K562 (cell line): ENCODE data around the gene EIPR1. TPM values are rescaled to one million over a fixed set of nuclear protein-coding genes. Genes with fewer than 3 reads are reported as not detected.

Experiments
- ATAC-seq: fragments of 200-7000 bp; cut with Tn5 transposase; 3 replicates; pipeline ENCODE4 v1.9.1; 2020; ENCODE audit warnings: moderate library complexity
- BruUV-seq: library from RNA; stranded (reverse); fragments of 400-500 nt; replicated peaks from 2 replicates; lab custom pipeline; 2021; lab: Mats Ljungman, UMichigan
- CTCF ChIA-PET: fragments of 300-600 bp; formaldehyde crosslinking; extraction: SDS; loops from one replicate; lab custom pipeline; 2021; ENCODE audit warnings: low intra/inter-chr PET ratio; lab: Yijun Ruan, JAX
- POLR2A ChIA-PET: fragments of 300-600, 350-650 bp; sonication (Branson Sonifier 250); formaldehyde crosslinking; extraction: SDS; loops from one replicate; lab custom pipeline; 2021; ENCODE audit warnings: antibody characterized with exemption, inconsistent platforms; lab: Yijun Ruan, JAX
- DNase-seq, 4 experiments: peaks; one replicate each; pipeline versions ENCODE4 v3.0.0 to v3.0.0-alpha.2; 2011 to 2018; ENCODE audit warnings: low spot score in 3 of 4, mixed read lengths in 3 of 4; ENCODE audit errors: extremely low read depth in 1 of 4
- FAIRE-seq: peaks from 2 replicates; lab custom pipeline; 2011; peaks lifted over from hg19 to GRCh38; lab: Jason Lieb, UNC
- H2AFZ ChIP-seq: 2 replicates; pipeline ENCODE4 v1.6.0; 2011; ENCODE audit warnings: low read depth, low read length, control low read depth, inconsistent platforms
- H3K27ac ChIP-seq: fragments of 200-600 bp; 3 replicates; pipeline ENCODE4 v1.8.0; 2011; ENCODE audit warnings: low read depth, mild to moderate bottlenecking, control low read depth, inconsistent platforms, low read length, moderate library complexity, mixed read lengths; ENCODE audit errors: extremely low read depth
- H3K27me3 ChIP-seq, 2 experiments: fragments of 300-600 bp in 1 of 2; 2 replicates in 1 of 2; 3 replicates in 1 of 2; pipeline versions ENCODE4 v1.6.0 to v1.8.0; 2011; ENCODE audit warnings: inconsistent platforms in 2 of 2, low read length in 2 of 2, mild to moderate bottlenecking in 1 of 2, mixed read lengths in 1 of 2, moderate library complexity in 1 of 2; ENCODE audit not compliant: control insufficient read depth in 2 of 2, insufficient read depth in 2 of 2
- H3K36me3 ChIP-seq: fragments of 300-600 bp; 3 replicates; pipeline ENCODE4 v1.8.0; 2011; ENCODE audit warnings: mild to moderate bottlenecking, low read length, inconsistent platforms; ENCODE audit not compliant: control insufficient read depth, insufficient read depth
- H3K4me1 ChIP-seq, 2 experiments: fragments of 200-600 bp in 1 of 2; replicated peaks in 1 of 2; 2 replicates in 1 of 2; 3 replicates in 1 of 2; pipeline versions ENCODE4 v1.5.1 to v1.8.0; 2011; ENCODE audit warnings: inconsistent platforms in 2 of 2, low read length in 2 of 2, mild to moderate bottlenecking in 1 of 2, mixed read lengths in 1 of 2, moderate library complexity in 1 of 2; ENCODE audit not compliant: control insufficient read depth in 2 of 2, insufficient read depth in 2 of 2
- H3K4me2 ChIP-seq: 2 replicates; pipeline ENCODE4 v1.6.1; 2011; ENCODE audit warnings: low read length, control low read depth, inconsistent platforms, mixed read lengths; ENCODE audit not compliant: insufficient read depth
- H3K4me3 ChIP-seq: fragments of 200-600 bp; sonication (generic), shearing (Covaris generic); 2 replicates; pipeline ENCODE4 v1.5.1; 2016; ENCODE audit warnings: control low read depth, inconsistent platforms
- H3K79me2 ChIP-seq: fragments of 200-600 bp; 3 replicates; pipeline ENCODE4 v1.8.0; 2011; ENCODE audit warnings: low read length, inconsistent platforms; ENCODE audit not compliant: control insufficient read depth, insufficient read depth
- H3K9ac ChIP-seq, 2 experiments: 2 replicates each; pipeline versions ENCODE4 v1.6.0 to v1.6.1; 2011; ENCODE audit warnings: low read depth in 2 of 2, low read length in 2 of 2, control low read depth in 1 of 2, inconsistent platforms in 1 of 2, mild to moderate bottlenecking in 1 of 2, mixed read lengths in 1 of 2; ENCODE audit not compliant: insufficient read depth in 1 of 2
- H3K9me1 ChIP-seq: one replicate; pipeline ENCODE4 v1.6.0; 2011; ENCODE audit warnings: inconsistent platforms, mild to moderate bottlenecking, low read length, moderate library complexity; ENCODE audit not compliant: control insufficient read depth, insufficient read depth
- H3K9me3 ChIP-seq: replicated peaks from 2 replicates; pipeline ENCODE4 v1.5.1; 2011; ENCODE audit warnings: low read depth, low read length, inconsistent platforms; ENCODE audit not compliant: control insufficient read depth, insufficient read depth
- H4K20me1 ChIP-seq: replicated peaks from 2 replicates; pipeline ENCODE4 v1.6.1; 2011; ENCODE audit warnings: low read length, inconsistent platforms, mixed read lengths; ENCODE audit not compliant: control insufficient read depth, insufficient read depth
- KAT7 ChIP-seq: sonication (generic); formaldehyde crosslinking; IDR thresholded peaks from 2 replicates; pipeline ENCODE4 v1.8.0; 2022; ENCODE audit warnings: missing genetic modification reagents, mild to moderate bottlenecking, borderline replicate concordance
- RBFOX2 ChIP-seq: fragments of 200-400 bp; formaldehyde crosslinking; IDR thresholded peaks from 2 replicates; pipeline ENCODE4 v1.6.1; 2017; ENCODE audit warnings: low read depth, mild to moderate bottlenecking, low read length, moderate library complexity
- RFX5 ChIP-seq: IDR thresholded peaks from 2 replicates; pipeline ENCODE4 v1.6.1; 2011; ENCODE audit warnings: low read depth, mild to moderate bottlenecking, improper control_type of control experiment, low read length
- SREBF1 ChIP-seq: fragments of 150-350 bp; IDR thresholded peaks from 2 replicates; pipeline ENCODE4 v1.6.1; 2014; ENCODE audit warnings: antibody characterized with exemption, low read depth, low read length, borderline replicate concordance
- TGIF2 ChIP-seq: sonication (generic); formaldehyde crosslinking; IDR thresholded peaks from 2 replicates; pipeline ENCODE4 v1.8.1; 2022; ENCODE audit warnings: mild to moderate bottlenecking, missing genetic modification reagents, moderate library complexity
- XRCC4 ChIP-seq: IDR thresholded peaks from one replicate; pipeline ENCODE4 v1.6.1; 2011; ENCODE audit not compliant: insufficient read depth, insufficient read length; ENCODE audit errors: extremely low read depth
- ZNF140 ChIP-seq: fragments of 250-450 bp; sonication (Bioruptor Pico); IDR thresholded peaks from 2 replicates; pipeline ENCODE4 v1.8.0; 2021; ENCODE audit warnings: moderate library complexity, mild to moderate bottlenecking, inconsistent platforms
- ZNF239 ChIP-seq: fragments of 250-450 bp; sonication (Bioruptor Pico); IDR thresholded peaks from 2 replicates; pipeline ENCODE4 v1.4.0; 2020; ENCODE audit warnings: mild to moderate bottlenecking
- WGBS: fragments of 100-300 bp; shearing (Covaris generic); methylation state at CpG from one replicate; pipeline ENCODE4 v1.1.6; 2016; ENCODE audit warnings: low coverage, mixed read lengths; ENCODE audit not compliant: insufficient coverage; ENCODE audit errors: missing lambda C conversion rate; 5-methylcytosine and 5-hydroxymethylcytosine counted together
- in situ Hi-C: fragments of 300-500 bp; cut with MboI; formaldehyde crosslinking; loops from 4 replicates; pipeline ENCODE4 v1.15.0; 2018; ENCODE audit warnings: inconsistent platforms, mixed read lengths
- intact Hi-C: fragments of 100-400 bp; cut with micrococcal nuclease; formaldehyde crosslinking; loops from 2 replicates; pipeline ENCODE4 v1.14.2; 2022
- polyA plus RNA-seq, 8 experiments: library from polyadenylated mRNA; depleted of rRNA in 4 of 8; stranded (reverse) in 5 of 8; unstranded in 3 of 8; fragments of >200 nt; fragmentation: Nextera tagmentation in 2 of 8; fragmentation: Illumina TruSeq in 1 of 8; extraction: Ambion mirVana in 2 of 8; extraction: Trizol in 1 of 8; gene quantifications; 2 replicates each; pipeline versions ENCODE4 v1.2.1 to v1.2.3, GENCODE V29; 2011 to 2014; ENCODE audit warnings: inconsistent platforms in 1 of 8, missing spikeins in 1 of 8
- total RNA-seq, 7 experiments: library from RNA; depleted of rRNA in 6 of 7; stranded (reverse); fragments of >200 nt in 6 of 7; fragmentation: Illumina TruSeq in 2 of 7; extraction: Trizol in 2 of 7; gene quantifications; 2 replicates each; pipeline versions ENCODE4 v1.2.1 to v1.2.3, GENCODE V29; 2011 to 2021; ENCODE audit warnings: low replicate concordance in 1 of 7
- TF ChIP-seq, protein P1 (sequence below): fragments of 450-650 bp; IDR thresholded peaks from 2 replicates; pipeline ENCODE4 v1.6.1; 2016; ENCODE audit warnings: low read depth
- TF ChIP-seq, protein P2 (sequence below): fragments of 450-650 bp; IDR thresholded peaks from 2 replicates; pipeline ENCODE4 v1.6.1; 2017; ENCODE audit warnings: antibody characterized with exemption, mild to moderate bottlenecking

Gene EIPR1
- total and polyA plus RNA-seq, 9 of the 15 experiments (the other 6 are each of a cell fraction or from before 2014, with no cell fraction given): 19.9 to 54.4 (median 35.9) TPM

DNA sequence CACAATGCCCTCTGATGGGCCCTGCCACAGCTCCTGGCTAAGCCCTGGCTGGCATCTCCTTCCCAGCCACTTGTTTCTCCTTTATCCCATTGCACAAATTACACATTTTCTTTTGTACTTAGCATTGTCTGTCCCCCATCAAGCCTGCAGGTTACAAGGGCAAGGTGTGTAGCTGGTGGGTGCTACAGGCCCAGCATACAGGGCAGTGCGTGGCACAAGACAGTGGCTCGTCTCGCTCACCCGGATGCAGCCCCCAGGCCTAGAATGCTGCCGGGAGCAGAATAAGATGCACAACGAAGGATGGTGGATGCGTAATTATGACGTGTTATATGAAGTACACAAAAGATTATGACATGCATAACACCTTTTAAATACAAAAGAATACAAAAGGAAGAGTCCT lies 87.6 kb downstream of the EIPR1 start (continued):
- TF ChIP-seq TGIF2 (CRISPR knock-in tag) (no peak), RFX5 (no peak), RBFOX2 (no peak), KAT7 (CRISPR knock-in tag) (no peak), XRCC4 (no peak)

DNA sequence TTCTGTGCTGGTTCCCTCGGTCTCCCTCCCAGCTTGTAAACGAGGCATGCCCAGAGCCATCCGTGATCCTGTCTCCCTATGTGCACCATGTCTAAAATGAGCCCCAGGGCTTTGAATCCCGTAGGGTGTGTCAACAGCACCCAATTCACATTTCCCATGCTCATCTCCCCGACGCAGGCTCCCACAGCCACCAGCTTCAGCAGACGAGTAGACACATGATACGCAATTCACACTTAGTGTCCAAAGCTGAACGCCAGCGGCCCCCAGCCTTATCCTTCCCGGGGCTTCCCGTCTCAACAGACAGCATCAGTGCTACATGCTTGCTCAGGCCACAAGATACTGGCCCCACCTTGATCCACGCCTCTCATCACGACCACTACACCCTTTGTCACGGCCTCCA lies 88.1 kb downstream of the EIPR1 start:
- H4K20me1 ChIP-seq: 0 out of 2 replicates have a peak, but pooled peaks cover 3% of the 10 kb centered on the region
- FAIRE-seq (no peak), DNase-seq (no peak), ATAC-seq (no peak)
- POLR2A ChIA-PET: no interaction called here
- no peaks in the 10 kb centered on the region for H3K27me3 ChIP-seq
- CTCF ChIA-PET: no interaction called here
- no peak overlapping the region for H3K27ac ChIP-seq
- H3K36me3 ChIP-seq: no peaks in the 10 kb centered on the region
- no peaks in the 10 kb centered on the region for H3K9me1 ChIP-seq
- no TSS peak for BruUV-seq
- WGBS: 87% methylated on average over 15 of the region's 15 CpGs
- H2AFZ ChIP-seq: no peak overlapping the region
- H3K4me1 ChIP-seq: no peaks in the 10 kb centered on the region; a peak in 2 of 5 replicates
- H3K4me2 ChIP-seq: no peak overlapping the region
- in situ Hi-C loops: no loop called here
- intact Hi-C loops: no loop called here
- no peak overlapping the region for H3K9ac ChIP-seq
- 0 out of 3 replicates have a peak, but pooled peaks cover 2% of the 10 kb centered on the region for H3K79me2 ChIP-seq
- H3K9me3 ChIP-seq: peaks cover 1% of the 10 kb centered on the region
- no peak overlapping the region for H3K4me3 ChIP-seq
- TF ChIP-seq ZNF239 (CRISPR knock-in tag) (no peak), ZNF140 (no peak), SREBF1 (no peak)
- TF ChIP-seq, protein P1, sequence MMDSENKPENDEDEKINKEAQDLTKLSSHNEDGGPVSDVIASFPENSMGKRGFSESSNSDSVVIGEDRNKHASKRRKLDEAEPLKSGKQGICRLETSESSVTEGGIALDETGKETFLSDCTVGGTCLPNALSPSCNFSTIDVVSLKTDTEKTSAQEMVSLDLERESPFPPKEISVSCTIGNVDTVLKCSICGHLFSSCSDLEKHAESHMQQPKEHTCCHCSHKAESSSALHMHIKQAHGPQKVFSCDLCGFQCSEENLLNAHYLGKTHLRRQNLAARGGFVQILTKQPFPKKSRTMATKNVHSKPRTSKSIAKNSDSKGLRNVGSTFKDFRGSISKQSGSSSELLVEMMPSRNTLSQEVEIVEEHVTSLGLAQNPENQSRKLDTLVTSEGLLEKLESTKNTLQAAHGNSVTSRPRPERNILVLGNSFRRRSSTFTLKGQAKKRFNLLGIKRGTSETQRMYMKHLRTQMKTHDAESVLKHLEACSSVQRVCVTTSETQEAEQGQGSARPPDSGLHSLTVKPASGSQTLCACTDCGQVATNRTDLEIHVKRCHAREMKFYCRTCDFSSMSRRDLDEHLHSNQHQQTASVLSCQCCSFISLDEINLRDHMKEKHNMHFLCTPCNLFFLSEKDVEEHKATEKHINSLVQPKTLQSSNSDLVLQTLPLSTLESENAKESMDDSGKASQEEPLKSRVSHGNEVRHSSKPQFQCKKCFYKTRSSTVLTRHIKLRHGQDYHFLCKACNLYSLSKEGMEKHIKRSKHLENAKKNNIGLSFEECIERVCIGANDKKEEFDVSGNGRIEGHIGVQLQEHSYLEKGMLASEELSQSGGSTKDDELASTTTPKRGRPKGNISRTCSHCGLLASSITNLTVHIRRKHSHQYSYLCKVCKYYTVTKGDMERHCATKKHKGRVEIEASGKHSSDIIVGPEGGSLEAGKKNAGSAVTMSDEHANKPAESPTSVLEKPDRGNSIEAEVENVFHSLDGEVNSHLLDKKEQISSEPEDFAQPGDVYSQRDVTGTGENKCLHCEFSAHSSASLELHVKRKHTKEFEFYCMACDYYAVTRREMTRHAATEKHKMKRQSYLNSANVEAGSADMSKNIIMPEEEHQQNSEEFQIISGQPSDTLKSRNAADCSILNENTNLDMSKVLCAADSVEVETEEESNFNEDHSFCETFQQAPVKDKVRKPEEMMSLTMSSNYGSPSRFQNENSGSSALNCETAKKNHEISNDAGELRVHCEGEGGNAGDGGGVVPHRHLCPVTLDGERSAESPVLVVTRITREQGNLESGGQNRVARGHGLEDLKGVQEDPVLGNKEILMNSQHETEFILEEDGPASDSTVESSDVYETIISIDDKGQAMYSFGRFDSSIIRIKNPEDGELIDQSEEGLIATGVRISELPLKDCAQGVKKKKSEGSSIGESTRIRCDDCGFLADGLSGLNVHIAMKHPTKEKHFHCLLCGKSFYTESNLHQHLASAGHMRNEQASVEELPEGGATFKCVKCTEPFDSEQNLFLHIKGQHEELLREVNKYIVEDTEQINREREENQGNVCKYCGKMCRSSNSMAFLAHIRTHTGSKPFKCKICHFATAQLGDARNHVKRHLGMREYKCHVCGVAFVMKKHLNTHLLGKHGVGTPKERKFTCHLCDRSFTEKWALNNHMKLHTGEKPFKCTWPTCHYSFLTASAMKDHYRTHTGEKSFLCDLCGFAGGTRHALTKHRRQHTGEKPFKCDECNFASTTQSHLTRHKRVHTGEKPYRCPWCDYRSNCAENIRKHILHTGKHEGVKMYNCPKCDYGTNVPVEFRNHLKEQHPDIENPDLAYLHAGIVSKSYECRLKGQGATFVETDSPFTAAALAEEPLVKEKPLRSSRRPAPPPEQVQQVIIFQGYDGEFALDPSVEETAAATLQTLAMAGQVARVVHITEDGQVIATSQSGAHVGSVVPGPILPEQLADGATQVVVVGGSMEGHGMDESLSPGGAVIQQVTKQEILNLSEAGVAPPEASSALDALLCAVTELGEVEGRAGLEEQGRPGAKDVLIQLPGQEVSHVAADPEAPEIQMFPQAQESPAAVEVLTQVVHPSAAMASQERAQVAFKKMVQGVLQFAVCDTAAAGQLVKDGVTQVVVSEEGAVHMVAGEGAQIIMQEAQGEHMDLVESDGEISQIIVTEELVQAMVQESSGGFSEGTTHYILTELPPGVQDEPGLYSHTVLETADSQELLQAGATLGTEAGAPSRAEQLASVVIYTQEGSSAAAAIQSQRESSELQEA: no peak
- TF ChIP-seq, protein P2, sequence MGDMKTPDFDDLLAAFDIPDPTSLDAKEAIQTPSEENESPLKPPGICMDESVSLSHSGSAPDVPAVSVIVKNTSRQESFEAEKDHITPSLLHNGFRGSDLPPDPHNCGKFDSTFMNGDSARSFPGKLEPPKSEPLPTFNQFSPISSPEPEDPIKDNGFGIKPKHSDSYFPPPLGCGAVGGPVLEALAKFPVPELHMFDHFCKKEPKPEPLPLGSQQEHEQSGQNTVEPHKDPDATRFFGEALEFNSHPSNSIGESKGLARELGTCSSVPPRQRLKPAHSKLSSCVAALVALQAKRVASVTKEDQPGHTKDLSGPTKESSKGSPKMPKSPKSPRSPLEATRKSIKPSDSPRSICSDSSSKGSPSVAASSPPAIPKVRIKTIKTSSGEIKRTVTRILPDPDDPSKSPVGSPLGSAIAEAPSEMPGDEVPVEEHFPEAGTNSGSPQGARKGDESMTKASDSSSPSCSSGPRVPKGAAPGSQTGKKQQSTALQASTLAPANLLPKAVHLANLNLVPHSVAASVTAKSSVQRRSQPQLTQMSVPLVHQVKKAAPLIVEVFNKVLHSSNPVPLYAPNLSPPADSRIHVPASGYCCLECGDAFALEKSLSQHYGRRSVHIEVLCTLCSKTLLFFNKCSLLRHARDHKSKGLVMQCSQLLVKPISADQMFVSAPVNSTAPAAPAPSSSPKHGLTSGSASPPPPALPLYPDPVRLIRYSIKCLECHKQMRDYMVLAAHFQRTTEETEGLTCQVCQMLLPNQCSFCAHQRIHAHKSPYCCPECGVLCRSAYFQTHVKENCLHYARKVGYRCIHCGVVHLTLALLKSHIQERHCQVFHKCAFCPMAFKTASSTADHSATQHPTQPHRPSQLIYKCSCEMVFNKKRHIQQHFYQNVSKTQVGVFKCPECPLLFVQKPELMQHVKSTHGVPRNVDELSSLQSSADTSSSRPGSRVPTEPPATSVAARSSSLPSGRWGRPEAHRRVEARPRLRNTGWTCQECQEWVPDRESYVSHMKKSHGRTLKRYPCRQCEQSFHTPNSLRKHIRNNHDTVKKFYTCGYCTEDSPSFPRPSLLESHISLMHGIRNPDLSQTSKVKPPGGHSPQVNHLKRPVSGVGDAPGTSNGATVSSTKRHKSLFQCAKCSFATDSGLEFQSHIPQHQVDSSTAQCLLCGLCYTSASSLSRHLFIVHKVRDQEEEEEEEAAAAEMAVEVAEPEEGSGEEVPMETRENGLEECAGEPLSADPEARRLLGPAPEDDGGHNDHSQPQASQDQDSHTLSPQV: no peak
